AG10803 (cell line): ENCODE measurements around the gene SCAPER.

Experiments used
- DNase-seq: peaks from one replicate; pipeline ENCODE4 v3.0.0; 2010; ENCODE audit warnings: low read depth
- H3K4me3 ChIP-seq: 2 replicates; pipeline ENCODE4 v1.5.1; 2011; ENCODE audit warnings: mild to moderate bottlenecking, low read length, control low read depth
- CTCF ChIP-seq: conservative IDR thresholded peaks from 2 replicates; pipeline ENCODE4 v1.5.1; 2011; ENCODE audit warnings: mild to moderate bottlenecking, low read length, control low read depth, inconsistent platforms

The SCAPER gene

DNA sequence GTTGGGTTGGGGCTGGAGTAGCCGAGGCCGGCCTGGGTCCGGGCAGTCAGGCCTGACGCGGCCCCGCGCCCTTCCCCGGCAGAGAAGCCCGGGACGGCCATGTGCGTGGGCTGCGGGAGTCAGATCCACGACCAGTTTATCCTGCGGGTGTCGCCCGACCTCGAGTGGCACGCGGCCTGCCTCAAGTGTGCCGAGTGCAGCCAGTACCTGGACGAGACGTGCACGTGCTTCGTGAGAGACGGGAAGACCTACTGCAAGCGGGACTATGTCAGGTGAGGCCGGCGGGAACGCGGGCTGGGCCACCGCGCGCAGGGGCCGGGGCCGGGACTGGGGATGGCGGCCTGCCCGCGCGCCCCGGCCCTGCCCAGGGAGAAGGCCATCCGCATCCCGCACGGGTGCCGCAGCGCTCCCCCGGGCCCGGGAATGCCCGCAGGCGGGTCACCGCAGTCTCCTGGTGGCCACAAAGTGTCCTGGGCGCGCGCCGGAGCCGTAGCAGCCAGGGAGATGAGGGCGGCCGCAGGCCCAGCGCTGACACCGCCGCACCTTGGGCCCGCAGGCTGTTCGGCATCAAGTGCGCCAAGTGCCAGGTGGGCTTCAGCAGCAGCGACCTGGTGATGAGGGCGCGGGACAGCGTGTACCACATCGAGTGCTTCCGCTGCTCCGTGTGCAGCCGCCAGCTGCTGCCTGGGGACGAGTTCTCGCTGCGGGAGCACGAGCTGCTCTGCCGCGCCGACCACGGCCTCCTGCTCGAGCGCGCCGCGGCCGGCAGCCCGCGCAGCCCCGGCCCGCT lies 567.2 kb downstream of the SCAPER start:
- no peak for TF ChIP-seq CTCF
- peak overlapping the region; percentile 57 for H3K4me3 ChIP-seq
- DNase-seq = no peak

- peak; percentile 52 for DNase-seq
- TF ChIP-seq CTCF = no peak
These were observed 568.0 kb downstream of the SCAPER start for GRCh38 chr15:76337059-76337695.

GRCh38 chr15:76336254-76337058 lies 568.7 kb downstream of the SCAPER start, which contains the start of gene ISL2:
TSS of gene ISL2 (plus strand) at chr15:76336773. CDS start at chr15:76336884, 111 bp downstream.
- DNase-seq = peak; percentile 96
- H3K4me3 ChIP-seq = peak within 1 kb of the TSS; percentile 57
- TF ChIP-seq CTCF = no peak

More at GRCh38 chr15:76337059-76337695, 568.0 kb downstream of the SCAPER start:
- peak overlapping the region; percentile 57 for H3K4me3 ChIP-seq

DNA sequence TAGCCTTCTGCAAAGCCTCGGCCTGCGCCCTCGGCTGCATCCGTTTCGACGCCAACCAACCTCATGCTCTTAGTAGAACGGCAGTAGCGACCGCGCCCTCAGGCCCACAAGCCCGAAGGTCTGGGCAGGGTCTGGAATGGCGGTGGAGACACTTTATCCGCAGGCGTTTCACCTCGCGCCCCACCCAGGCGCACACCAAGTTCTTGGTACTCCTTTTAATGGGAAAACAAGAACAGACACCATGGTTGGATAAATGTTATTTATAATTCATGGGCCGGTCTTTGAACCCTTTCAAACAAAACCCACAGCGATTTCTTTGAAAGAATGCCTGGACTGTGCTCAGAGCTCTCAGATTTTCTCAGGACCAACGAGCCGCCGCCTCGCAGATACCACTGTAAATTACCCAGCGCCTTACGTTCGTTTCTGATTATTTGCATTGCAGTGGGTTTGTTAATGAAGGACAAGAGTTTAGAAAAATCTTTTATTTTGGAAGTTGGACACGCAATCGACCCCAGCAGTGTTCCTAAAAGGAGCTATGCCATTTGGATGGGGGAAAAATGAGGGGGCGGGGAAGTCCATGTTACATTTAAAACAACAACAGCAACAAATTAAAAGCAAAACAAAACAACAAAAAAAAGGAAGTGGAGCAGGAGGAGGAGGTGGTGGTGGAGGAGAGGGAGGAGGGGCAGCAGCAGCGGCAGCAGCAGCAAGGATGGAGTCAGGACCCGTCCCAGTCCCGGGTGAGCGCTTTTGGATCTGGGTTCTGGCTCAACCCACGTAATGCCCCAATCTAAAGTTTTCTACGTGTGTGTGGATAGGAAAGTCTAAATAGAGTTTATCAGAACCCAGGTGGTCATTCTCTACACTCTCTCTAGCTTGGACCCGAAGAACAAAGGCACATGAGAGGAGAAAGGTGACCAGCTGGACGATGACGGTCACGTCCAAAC lies 569.6 kb downstream of the SCAPER start:
- no peak for TF ChIP-seq CTCF
- no peak for DNase-seq
- H3K4me3 ChIP-seq = peak overlapping the region; percentile 57

DNA sequence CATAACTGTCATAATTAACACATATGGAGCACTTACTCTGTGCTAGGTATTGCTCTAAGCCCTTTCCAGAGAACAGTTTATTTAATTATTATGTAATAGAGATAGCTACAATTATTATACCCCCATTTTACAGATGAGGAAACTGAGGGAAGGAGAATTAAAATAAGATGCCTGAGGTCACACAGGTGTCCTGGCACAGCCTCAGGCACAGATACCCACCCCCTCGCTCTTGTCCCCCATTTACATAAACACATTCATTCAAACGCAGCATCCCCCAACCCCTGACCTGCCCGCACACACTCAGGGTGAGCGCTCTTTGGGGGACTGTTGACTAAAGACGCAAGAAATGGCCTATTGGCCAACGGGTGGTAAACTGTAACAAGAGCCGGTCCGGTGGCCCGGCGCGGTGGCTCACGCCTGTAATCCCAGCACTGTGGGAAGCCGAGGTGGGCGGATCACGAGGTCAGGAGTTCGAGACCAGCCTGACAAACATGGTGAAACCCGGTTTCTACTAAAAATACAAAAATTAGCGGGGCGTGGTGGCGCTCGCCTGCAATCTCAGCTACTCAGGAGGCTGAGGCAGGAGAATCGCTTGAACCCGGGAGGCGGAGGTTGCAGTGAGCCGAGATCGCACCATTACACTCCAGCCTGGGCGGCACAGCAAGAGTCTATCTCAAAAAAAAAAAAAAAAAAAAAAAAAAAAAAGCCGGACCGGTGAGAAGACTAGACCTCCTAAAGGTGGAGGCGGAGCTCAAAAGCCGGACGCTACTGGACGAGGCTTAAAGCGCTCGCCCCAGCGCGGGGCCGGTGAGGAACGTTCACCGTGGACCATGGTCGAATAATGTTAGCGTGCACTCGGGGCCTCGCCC lies 570.5 kb downstream of the SCAPER start:
- H3K4me3 ChIP-seq = no peak overlapping the region
- TF ChIP-seq CTCF = no peak
- no peak for DNase-seq
